ENCODE measurements around the gene HSPA8. TPM values are rescaled to one million over a fixed set of nuclear protein-coding genes. Genes with fewer than 3 reads are reported as not detected.
"Not testable (repeated sequence)": the region's sequence is repeated elsewhere in the genome, so short reads cannot be mapped to it uniquely, and the experiment has no call there.

Gene HSPA8
- total RNA-seq, 1 experiment from 2014 or later, result 1,124 TPM

- TF ChIP-seq FOXP4 (CRISPR knock-in tag; IDR thresholded peaks at IDR 0.05), result no peak
- no peak for TF ChIP-seq PREB (CRISPR knock-in tag; IDR thresholded peaks at IDR 0.05; ENCODE audit: borderline replicate concordance)
- no peak for TF ChIP-seq SMAD4 (CRISPR knock-in tag; IDR thresholded peaks at IDR 0.05)
- no peak for TF ChIP-seq MAX (CRISPR knock-in tag; IDR thresholded peaks at IDR 0.05)
- TF ChIP-seq EMX1 (CRISPR knock-in tag; IDR thresholded peaks at IDR 0.05), result no peak
- TF ChIP-seq MLX (CRISPR knock-in tag; IDR thresholded peaks at IDR 0.05), result no peak
- TF ChIP-seq SOX15 (CRISPR knock-in tag; IDR thresholded peaks at IDR 0.05), result no peak
- TF ChIP-seq TEAD4 (CRISPR knock-in tag; IDR thresholded peaks at IDR 0.05), result no peak
- TF ChIP-seq ATF6 (CRISPR knock-in tag; IDR thresholded peaks at IDR 0.05), result no peak
- TF ChIP-seq E2F4 (CRISPR knock-in tag; IDR thresholded peaks at IDR 0.05; ENCODE audit: borderline replicate concordance, low read depth), result no peak
- TF ChIP-seq ZBTB21 (CRISPR knock-in tag; IDR thresholded peaks at IDR 0.05; ENCODE audit: borderline replicate concordance), result no peak
These were observed 29.6 kb upstream of the HSPA8 start (continued) for GRCh38 chr11:123091506-123091905.

GRCh38 chr11:123090168-123090567 lies 28.2 kb upstream of the HSPA8 start:
- CTCF ChIA-PET; H3K4me1 Mint-ChIP-seq; H3K36me3 Mint-ChIP-seq; H3K9me3 Mint-ChIP-seq; H3K27ac Mint-ChIP-seq; H3K27me3 Mint-ChIP-seq (ENCODE audit: low read depth); DNase-seq (ENCODE audit: low spot score); POLR2A ChIA-PET; ATAC-seq; H3K4me3 Mint-ChIP-seq: not testable (repeated sequence)

- not testable (repeated sequence) for H3K4me1 Mint-ChIP-seq; DNase-seq (ENCODE audit: low spot score); H3K9me3 Mint-ChIP-seq; H3K27ac Mint-ChIP-seq; ATAC-seq; H3K4me3 Mint-ChIP-seq; H3K36me3 Mint-ChIP-seq; H3K27me3 Mint-ChIP-seq (ENCODE audit: low read depth)
- ChIA-PET POLR2A (interaction anchor here (0.7 kb wide), 1 partner anchor 188 kb away, joined by 3 read pairs; no protein-coding TSS in a partner anchor), CTCF (interaction anchor here (1.0 to 1.2 kb wide), 4 partner anchors 12 to 173 kb away, joined by 3 to 6 read pairs (median 4); no protein-coding TSS in a partner anchor)
These were observed 27.0 kb upstream of the HSPA8 start for GRCh38 chr11:123088896-123089295.

- H3K4me3 Mint-ChIP-seq; POLR2A ChIA-PET; DNase-seq (ENCODE audit: low spot score); H3K9me3 Mint-ChIP-seq; H3K36me3 Mint-ChIP-seq; H3K4me1 Mint-ChIP-seq; H3K27me3 Mint-ChIP-seq (ENCODE audit: low read depth); CTCF ChIA-PET; ATAC-seq; H3K27ac Mint-ChIP-seq: not testable (repeated sequence)
These were observed 25.7 kb upstream of the HSPA8 start for GRCh38 chr11:123087657-123088056.

Data from WTC11 (cell line).